Left cardiac atrium (tissue), 4 donors: ENCODE measurements around the gene MPO. TPM values are rescaled to one million over a fixed set of nuclear protein-coding genes. Genes with fewer than 3 reads are reported as not detected.
A peak's percentile ranks its signal among the peaks of the same experiment; 100 is the strongest.

ENCODE experiments used
- ATAC-seq, 2 donors: fragments of 200-7000 bp; cut with Tn5 transposase; one replicate each; pipeline ENCODE4 v1.9.1; 2020; ENCODE audit warnings: mild to moderate bottlenecking in 2 of 2, moderate library complexity in 2 of 2
- DNase-seq: peaks from one replicate; pipeline ENCODE4 v3.0.0-alpha.2; 2020
- intact Hi-C, 2 donors: fragments of 100-400 bp; cut with DNase I; formaldehyde crosslinking; loops; one replicate each; pipeline versions ENCODE4 v1.14.1 to v1.15.1; 2022 to 2023
- total RNA-seq, 2 donors: library from RNA; stranded (reverse); fragmentation: NEBNext Ultra II Directional; extraction: Animal tissue kit (Norgen Biotek cat#: 25700); gene quantifications; one replicate each; pipeline ENCODE4 v1.2.1, GENCODE V29; 2021
- donor health status: DM: no; HTN: yes; CAD: no.
- donor health status: DM: no; HTN: yes; CAD: no; lungs with severe emphysema.
- donor health status: DM: yes; HTN: yes; CAD: no.
- donor health status: Dilated cardiomyopathy.

The MPO gene
- total RNA-seq, 2 donors from 2014 or later, result 0.24 to 0.32 TPM

DNA sequence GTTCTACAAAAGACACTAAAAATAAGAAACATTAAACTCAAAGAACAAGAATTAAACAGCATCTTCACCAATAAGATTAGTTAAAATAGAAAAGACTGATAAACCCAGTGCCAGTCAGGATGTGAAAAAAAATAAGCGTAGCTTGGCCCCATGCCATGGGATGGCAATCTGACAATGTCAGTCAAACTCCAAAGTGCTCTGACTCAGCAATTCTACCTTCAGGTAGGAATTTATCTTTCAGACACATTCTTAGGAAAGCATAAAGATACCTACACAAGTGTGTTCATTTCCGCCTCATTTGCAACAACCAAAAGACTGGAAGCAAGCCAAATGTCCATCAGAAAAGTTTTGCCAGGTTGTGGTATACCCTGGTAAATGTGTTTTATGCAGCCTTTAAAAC lies 9.1 kb upstream of the MPO start:
- no peak for DNase-seq
- intact Hi-C loops, result no loop called here
- no peak for ATAC-seq

DNA sequence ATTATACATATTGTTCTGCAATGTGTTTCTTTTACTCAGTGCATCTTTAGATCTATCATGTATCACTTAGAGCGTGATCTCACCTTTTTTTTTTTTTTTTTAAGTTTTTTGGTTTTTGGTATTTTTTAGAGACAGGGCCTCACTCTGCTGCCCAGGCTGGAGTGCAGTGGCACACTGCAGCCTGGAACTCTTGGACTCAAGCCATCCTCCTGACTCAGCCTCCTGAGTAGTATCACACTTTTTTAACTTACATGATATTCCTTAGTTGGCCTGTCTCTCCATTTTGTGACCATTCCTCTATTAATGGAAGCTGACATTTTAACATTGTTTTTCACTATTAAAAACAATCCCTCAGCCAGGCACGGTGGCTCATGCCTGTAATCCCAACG lies 4.7 kb upstream of the MPO start:
- DNase-seq (no peak), ATAC-seq (no peak)
- intact Hi-C loops, result no loop called here

- intact Hi-C loops, result no loop called here
- ATAC-seq, result no peak
- DNase-seq, result no peak
These were observed 4.1 kb upstream of the MPO start for GRCh38 chr17:58284613-58285421.

- ATAC-seq, result no peak
- intact Hi-C loops, result no loop called here
- DNase-seq, result no peak
These were observed 3.2 kb upstream of the MPO start for GRCh38 chr17:58283674-58284612.

DNA sequence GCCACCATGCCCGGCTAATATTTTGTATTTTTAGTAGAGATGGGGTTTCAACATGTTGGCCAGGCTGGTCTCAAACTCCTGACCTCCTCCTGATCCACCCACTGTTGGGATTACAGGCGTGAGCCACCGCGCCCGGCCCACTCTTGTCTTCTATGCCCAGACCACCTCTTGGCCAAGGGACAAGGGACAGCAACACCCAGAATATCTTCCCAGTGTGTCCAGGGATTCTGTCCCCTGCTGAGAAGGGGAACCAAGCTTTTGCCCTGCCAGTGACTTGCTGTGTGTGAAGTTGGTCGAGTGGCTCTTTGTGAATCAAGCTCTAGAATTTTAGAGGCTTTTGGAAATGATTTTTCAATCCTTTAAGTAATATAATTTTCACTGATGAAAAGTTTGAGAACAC lies 1.7 kb upstream of the MPO start:
- DNase-seq, result no peak
- no peak for ATAC-seq
- intact Hi-C loops, result no loop called here

- no peak for DNase-seq
- intact Hi-C loops, result no loop called here
- no peak for ATAC-seq
These were observed 826 bp upstream of the MPO start for GRCh38 chr17:58281511-58282011.

- DNase-seq (no peak), ATAC-seq (no peak)
- intact Hi-C loops, result no loop called here
These were observed 827 bp downstream of the MPO start for GRCh38 chr17:58279736-58280479.

- intact Hi-C loops, result no loop called here
- peak; percentile 69 for DNase-seq
- peak; percentile 79 to 89 for ATAC-seq
These were observed 1.6 kb downstream of the MPO start for GRCh38 chr17:58279016-58279711.

DNA sequence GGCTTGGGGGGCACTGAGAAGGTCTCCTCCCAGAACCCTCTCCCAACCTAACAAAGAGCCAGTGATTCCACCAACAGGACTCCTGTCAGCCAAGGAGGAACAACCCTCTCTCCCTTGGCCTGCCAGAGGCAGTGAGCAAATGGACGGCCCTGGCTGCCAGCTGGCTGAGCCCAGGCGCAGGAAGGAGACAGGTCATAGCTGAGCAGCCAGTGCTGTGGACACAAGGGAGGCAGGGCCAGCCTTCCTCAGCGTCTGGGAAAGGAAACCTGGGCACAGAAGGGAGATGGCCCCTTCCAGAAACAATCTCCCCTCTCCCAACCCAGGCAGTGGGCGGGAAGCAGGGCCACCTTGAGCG lies 2.1 kb downstream of the MPO start:
- intact Hi-C loops, result no loop called here
- DNase-seq (peak; percentile 73), ATAC-seq (peak; percentile 80 to 88)

- ATAC-seq (no peak), DNase-seq (no peak)
- intact Hi-C loops, result no loop called here
These were observed 2.7 kb downstream of the MPO start for GRCh38 chr17:58277802-58278595.

GRCh38 chr17:58277107-58277801 lies 3.5 kb downstream of the MPO start:
- ATAC-seq (no peak), DNase-seq (no peak)
- intact Hi-C loops, result no loop called here

GRCh38 chr17:58276423-58276822 lies 4.3 kb downstream of the MPO start:
- ATAC-seq (no peak), DNase-seq (no peak)
- intact Hi-C loops, result no loop called here

GRCh38 chr17:58275417-58275816 lies 5.3 kb downstream of the MPO start:
- ATAC-seq (no peak), DNase-seq (no peak)
- intact Hi-C loops, result no loop called here

DNA sequence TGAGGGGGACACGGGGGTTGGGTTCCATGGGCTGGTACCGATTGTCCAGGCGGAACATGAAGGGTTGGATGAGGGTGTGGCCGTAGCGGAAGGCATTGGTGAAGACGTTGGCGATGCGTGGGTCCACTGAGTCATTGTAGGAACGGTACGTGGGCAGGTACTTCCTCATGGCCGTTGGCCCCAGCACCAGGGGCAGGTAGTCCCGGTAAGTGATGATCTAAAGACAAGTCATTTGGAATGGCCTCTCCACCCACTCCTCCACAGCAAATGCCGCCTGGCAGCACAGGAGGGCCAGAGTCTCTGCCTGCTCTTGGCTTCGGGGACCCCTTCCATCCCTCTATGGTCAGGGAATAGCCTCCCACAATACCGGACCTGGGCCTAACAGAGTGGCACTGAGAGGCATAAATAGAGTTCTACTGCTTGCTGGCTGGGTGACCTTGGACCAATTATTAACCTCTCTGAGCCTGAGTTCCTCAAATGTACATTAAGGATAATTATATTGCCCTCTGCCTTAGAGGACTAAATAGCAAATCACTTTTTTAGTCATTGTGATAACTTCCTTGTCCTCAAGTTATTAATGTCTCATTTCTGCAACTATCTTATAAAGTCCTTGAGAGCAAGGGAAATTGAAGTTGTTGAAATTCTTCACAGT lies 7.2 kb downstream of the MPO start:
- intact Hi-C loops, result no loop called here
- ATAC-seq (no peak), DNase-seq (no peak)

DNA sequence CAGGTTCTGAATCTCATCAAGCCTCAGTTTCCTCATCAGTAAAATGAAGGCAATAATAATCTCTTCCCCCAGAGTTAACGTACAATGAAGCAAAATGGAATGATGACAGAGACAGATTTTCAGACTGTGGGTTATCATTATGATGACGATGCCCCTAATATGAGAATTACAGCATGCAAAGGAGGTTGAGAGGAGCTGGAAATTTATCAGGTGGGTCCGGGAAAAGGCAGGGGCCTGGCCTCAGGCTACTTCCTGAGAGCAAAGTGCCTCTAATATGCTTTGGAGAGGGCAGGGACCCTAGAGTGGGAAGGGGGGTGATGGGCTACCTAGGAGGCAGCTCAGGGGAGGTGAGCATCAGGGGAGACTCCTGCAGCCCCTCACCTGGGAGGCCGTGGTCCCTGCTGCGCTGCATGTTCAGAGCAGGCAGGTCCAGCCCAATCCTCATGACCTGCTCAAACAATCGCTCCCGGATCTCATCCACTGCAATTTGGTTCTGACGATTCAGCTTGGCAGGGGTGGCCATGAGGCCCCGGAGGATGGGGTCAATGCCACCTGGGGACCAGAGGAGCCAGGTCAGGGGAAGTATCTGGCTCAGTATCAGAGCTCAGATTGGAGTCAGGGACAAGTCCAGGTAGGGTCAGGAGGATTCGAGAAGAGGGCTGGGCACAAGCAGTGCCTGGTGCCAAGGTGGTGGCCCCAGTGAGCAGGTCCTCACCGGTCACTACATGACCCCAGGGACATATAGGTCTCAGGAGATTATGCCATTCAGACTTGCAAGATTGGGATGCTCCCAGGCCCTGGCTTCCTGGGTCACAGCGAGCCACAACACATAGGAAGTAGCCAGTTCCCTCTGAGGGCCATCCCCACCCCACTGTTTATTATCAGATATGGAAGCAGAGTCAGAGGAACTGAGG lies 8.1 kb downstream of the MPO start:
- DNase-seq, result no peak
- no peak for ATAC-seq
- intact Hi-C loops, result no loop called here

- DNase-seq (no peak), ATAC-seq (no peak)
- intact Hi-C loops, result no loop called here
These were observed 9.4 kb downstream of the MPO start for GRCh38 chr17:58271216-58271931.
